T-helper 17 cell (primary cell): ENCODE data around the gene ZFTA. TPM values are rescaled to one million over a fixed set of nuclear protein-coding genes. Genes with fewer than 3 reads are reported as not detected.

ENCODE experiments used
- total RNA-seq, 4 donors: library from RNA in 2 of 4; stranded (reverse) in 2 of 4; gene quantifications; one replicate each; pipeline ENCODE4 v1.2.3 and lab custom pipeline; 2022 to 2026

Gene ZFTA
- total RNA-seq, 2 donors from 2014 or later = 1.1 to 1.9 TPM

Other genes starting within 250 kb of the ZFTA start
- 100 to 1,000 TPM in 1 of 2 donors, 10 to 100 TPM in 1; 80.8 to 110 TPM for gene PLAAT4, start 232.0 kb downstream of the ZFTA start, total RNA-seq
- under 1 TPM in 1 of 2 donors, not detected in 1; 0.63 TPM for gene PLAAT2, start 205.4 kb downstream of the ZFTA start, total RNA-seq
- gene PLAAT3, start 154.3 kb downstream of the ZFTA start, total RNA-seq = 1 to 10 TPM; 2.5 to 3.3 TPM
- gene ATL3, start 97.4 kb downstream of the ZFTA start, total RNA-seq = 10 to 100 TPM; 30.7 to 32.8 TPM
- gene RTN3, start 87.3 kb downstream of the ZFTA start, total RNA-seq = 10 to 100 TPM; 29.1 to 36.9 TPM
- 1 to 10 TPM; 8.5 to 9.4 TPM for gene SPINDOC, start 44.7 kb upstream of the ZFTA start, total RNA-seq
- 10 to 100 TPM; 44.6 to 53.5 TPM for gene MARK2, start 70.3 kb upstream of the ZFTA start, total RNA-seq
- gene RCOR2, start 148.4 kb upstream of the ZFTA start, total RNA-seq = not detected
- 10 to 100 TPM; 16.6 to 19.3 TPM for gene NAA40, start 170.2 kb upstream of the ZFTA start, total RNA-seq
- gene COX8A, start 205.8 kb upstream of the ZFTA start, total RNA-seq = 100 to 1,000 TPM; 108 to 129 TPM
- gene OTUB1, start 217.7 kb upstream of the ZFTA start, total RNA-seq = 10 to 100 TPM; 62.2 to 65.1 TPM